Suprapubic skin (tissue), 4 donors: ENCODE data around the gene RBM47. TPM values are rescaled to one million over a fixed set of nuclear protein-coding genes. Genes with fewer than 3 reads are reported as not detected.

Experiments
- DNase-seq, 2 donors: peaks; one replicate each; pipeline ENCODE4 v3.0.0-alpha.2; 2019; ENCODE audit warnings: low spot score in 2 of 2
- H3K27ac ChIP-seq: fragments of 200-600 bp; sonication (generic); one replicate; pipeline ENCODE4 v1.5.1; 2019
- H3K27me3 ChIP-seq: fragments of 200-600 bp; sonication (generic); one replicate; pipeline ENCODE4 v1.5.1; 2019
- H3K36me3 ChIP-seq: fragments of 200-600 bp; sonication (generic); one replicate; pipeline ENCODE4 v1.5.1; 2019
- H3K4me1 ChIP-seq: fragments of 200-600 bp; sonication (generic); one replicate; pipeline ENCODE4 v1.5.1; 2019
- H3K4me3 ChIP-seq: fragments of 200-600 bp; sonication (generic); one replicate; pipeline ENCODE4 v1.5.1; 2019; ENCODE audit warnings: mild to moderate bottlenecking
- H3K9me3 ChIP-seq: fragments of 200-600 bp; sonication (generic); one replicate; pipeline ENCODE4 v1.5.1; 2019
- CTCF ChIP-seq, 2 donors: fragments of 200-600 bp in 1 of 2; fragments of 450-650 bp in 1 of 2; sonication (generic) in 1 of 2; IDR thresholded peaks; one replicate each; pipeline ENCODE4 v1.5.1; 2016 to 2019; ENCODE audit warnings: antibody characterized with exemption in 2 of 2, mild to moderate bottlenecking in 1 of 2, moderate library complexity in 1 of 2
- EP300 ChIP-seq: sonication (generic); formaldehyde crosslinking; IDR thresholded peaks from one replicate; pipeline ENCODE4 v1.6.1; 2017; ENCODE audit warnings: antibody characterized with exemption
- POLR2A ChIP-seq, 2 donors: fragments of 450-650 bp; IDR thresholded peaks; one replicate each; pipeline ENCODE4 v1.6.1; 2017; ENCODE audit warnings: antibody characterized with exemption in 2 of 2, mild to moderate bottlenecking in 2 of 2, moderate library complexity in 2 of 2
- POLR2AphosphoS5 ChIP-seq, 3 donors: sonication (generic); formaldehyde crosslinking; IDR thresholded peaks; one replicate each; pipeline ENCODE4 v1.6.1; 2017; ENCODE audit warnings: antibody characterized with exemption in 3 of 3
- WGBS: methylation state at CpG from one replicate; pipeline ENCODE4 v1.1.5; 2018; 5-methylcytosine and 5-hydroxymethylcytosine counted together
- total RNA-seq, 4 donors: library from RNA; depleted of rRNA; stranded (reverse); fragments of >200 nt; gene quantifications; one replicate each; pipeline ENCODE4 v1.1.0, GENCODE V29; 2016

Gene RBM47
- total RNA-seq, 4 donors from 2014 or later = 40.2 to 286 (median 47.4) TPM

GRCh38 chr4:40592034-40592433 is 37.6 kb downstream of the RBM47 start:
- DNase-seq = no peak
- no peaks in the 10 kb centered on the region for H3K27me3 ChIP-seq
- H3K27ac ChIP-seq = no peak overlapping the region
- no peak overlapping the region for H3K4me3 ChIP-seq
- 89% methylated on average over 3 of the region's 3 CpGs for WGBS
- H3K9me3 ChIP-seq = no peaks in the 10 kb centered on the region
- H3K36me3 ChIP-seq = peaks cover 4% of the 10 kb centered on the region
- H3K4me1 ChIP-seq = peaks cover 5% of the 10 kb centered on the region
- TF ChIP-seq POLR2A (IDR thresholded peaks at IDR 0.05) = no peak
- no peak for TF ChIP-seq POLR2AphosphoS5 (IDR thresholded peaks at IDR 0.05)
- TF ChIP-seq CTCF (IDR thresholded peaks at IDR 0.05) = no peak
- TF ChIP-seq EP300 = no peak

DNA sequence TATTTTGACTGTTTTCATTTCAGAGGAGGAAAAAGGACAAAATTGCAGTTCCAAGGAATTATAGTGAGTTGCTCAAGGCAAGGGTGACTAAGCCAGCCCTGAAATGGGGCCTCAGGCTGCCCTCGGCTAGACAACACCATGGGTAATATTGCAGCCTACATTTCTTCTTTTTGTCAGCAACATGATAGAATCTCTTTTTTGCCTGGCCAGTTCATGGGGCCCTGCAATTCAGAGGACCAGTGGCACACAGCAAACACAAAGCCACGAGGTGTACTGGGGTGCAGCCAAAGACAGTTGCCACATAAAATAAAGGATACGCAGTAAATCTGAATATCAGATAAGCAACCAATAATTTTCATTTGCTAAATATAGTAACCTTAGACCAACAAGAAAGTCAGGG is 41.8 kb downstream of the RBM47 start:
- peaks cover 2% of the 10 kb centered on the region for H3K4me1 ChIP-seq
- DNase-seq = no peak
- TF ChIP-seq CTCF (IDR thresholded peaks at IDR 0.05) (no peak), POLR2A (IDR thresholded peaks at IDR 0.05) (no peak), EP300 (no peak)
- H3K36me3 ChIP-seq = peaks cover 4% of the 10 kb centered on the region
- H3K4me3 ChIP-seq = no peak overlapping the region
- H3K9me3 ChIP-seq = no peaks in the 10 kb centered on the region
- H3K27ac ChIP-seq = peak overlapping the region; percentile 52
- H3K27me3 ChIP-seq = no peaks in the 10 kb centered on the region
- 54% methylated on average over 3 of the region's 3 CpGs for WGBS

DNA sequence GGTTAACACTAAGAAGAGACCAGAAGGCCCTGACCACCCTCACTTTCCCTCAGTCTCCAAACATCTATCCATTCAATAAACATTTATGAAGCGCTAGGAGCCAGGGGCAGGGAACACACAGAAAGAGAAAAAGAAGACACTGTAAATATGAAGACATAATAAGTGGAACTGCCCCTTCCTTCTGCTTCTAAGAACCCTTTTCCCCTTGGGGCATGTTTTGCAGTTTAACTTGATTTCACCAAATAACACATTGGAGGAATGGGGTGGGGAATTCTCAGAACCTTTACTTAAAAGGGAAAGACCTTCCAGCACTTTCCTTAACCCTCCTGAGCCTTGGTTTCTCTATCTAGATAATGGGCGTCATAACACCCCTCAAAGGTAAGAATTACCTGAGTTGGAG is 42.3 kb downstream of the RBM47 start:
- no peak for DNase-seq
- peak overlapping the region; percentile 52 for H3K27ac ChIP-seq
- no peaks in the 10 kb centered on the region for H3K27me3 ChIP-seq
- no peak for TF ChIP-seq CTCF (IDR thresholded peaks at IDR 0.05)
- TF ChIP-seq EP300 = no peak
- TF ChIP-seq POLR2A (IDR thresholded peaks at IDR 0.05) = no peak
- no peak for TF ChIP-seq POLR2AphosphoS5 (IDR thresholded peaks at IDR 0.05)
- no peaks in the 10 kb centered on the region for H3K9me3 ChIP-seq
- 92% methylated on average over 2 of the region's 2 CpGs for WGBS
- H3K4me3 ChIP-seq = no peak overlapping the region
- H3K36me3 ChIP-seq = peaks cover 4% of the 10 kb centered on the region
- H3K4me1 ChIP-seq = peaks cover 2% of the 10 kb centered on the region

- Histone ChIP-seq H3K9me3 (no peaks in the 10 kb centered on the region), H3K4me3 (no peak overlapping the region), H3K27me3 (no peaks in the 10 kb centered on the region), H3K4me1 (peaks cover 2% of the 10 kb centered on the region), H3K36me3 (peaks cover 4% of the 10 kb centered on the region), H3K27ac (peak overlapping the region; percentile 52)
- DNase-seq = no peak
- WGBS = 70% methylated on average over 7 of the region's 8 CpGs
- TF ChIP-seq POLR2AphosphoS5 (IDR thresholded peaks at IDR 0.05) (no peak), CTCF (IDR thresholded peaks at IDR 0.05) (no peak), POLR2A (IDR thresholded peaks at IDR 0.05) (no peak), EP300 (no peak)
Measured at GRCh38 chr4:40586729-40587128, 42.9 kb downstream of the RBM47 start.

GRCh38 chr4:40586034-40586433 is 43.6 kb downstream of the RBM47 start:
- no peak for TF ChIP-seq POLR2AphosphoS5 (IDR thresholded peaks at IDR 0.05)
- TF ChIP-seq EP300 = no peak
- TF ChIP-seq POLR2A (IDR thresholded peaks at IDR 0.05) = no peak
- no peak for TF ChIP-seq CTCF (IDR thresholded peaks at IDR 0.05)
- Histone ChIP-seq H3K4me1 (peaks cover 2% of the 10 kb centered on the region), H3K4me3 (no peak overlapping the region), H3K27ac (peak overlapping the region; percentile 20), H3K27me3 (no peaks in the 10 kb centered on the region), H3K36me3 (no peaks in the 10 kb centered on the region), H3K9me3 (no peaks in the 10 kb centered on the region)
- 89% methylated on average over 2 of the region's 2 CpGs for WGBS
- DNase-seq = no peak
